GM18526 (cell line): ENCODE measurements around the gene PHF21A.

Experiments
- POLR2A ChIP-seq: IDR thresholded peaks from 3 replicates; pipeline ENCODE4 v1.6.1; 2011; ENCODE audit not compliant: insufficient read length; ENCODE audit errors: extremely low read depth

Gene PHF21A

DNA sequence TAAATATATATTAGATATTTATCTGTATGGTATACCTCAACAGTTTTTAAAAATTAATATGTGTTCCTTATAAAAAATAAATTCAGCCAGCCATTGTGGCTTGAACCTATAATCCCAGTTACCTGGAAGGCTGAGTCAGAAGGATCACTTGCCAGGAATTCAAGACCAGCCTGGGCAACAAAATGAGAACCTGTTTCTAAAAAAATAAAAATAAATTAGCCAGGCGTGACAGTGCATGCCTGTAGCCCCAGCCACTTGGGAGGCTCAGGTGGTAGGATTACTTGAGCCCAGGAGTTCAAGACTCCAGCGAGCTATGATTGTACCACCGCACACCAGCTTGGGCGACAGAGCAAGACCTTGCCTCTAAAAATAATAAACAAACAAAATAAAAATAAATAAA, 54.9 kb downstream of the PHF21A start:
- no peak for TF ChIP-seq POLR2A

DNA sequence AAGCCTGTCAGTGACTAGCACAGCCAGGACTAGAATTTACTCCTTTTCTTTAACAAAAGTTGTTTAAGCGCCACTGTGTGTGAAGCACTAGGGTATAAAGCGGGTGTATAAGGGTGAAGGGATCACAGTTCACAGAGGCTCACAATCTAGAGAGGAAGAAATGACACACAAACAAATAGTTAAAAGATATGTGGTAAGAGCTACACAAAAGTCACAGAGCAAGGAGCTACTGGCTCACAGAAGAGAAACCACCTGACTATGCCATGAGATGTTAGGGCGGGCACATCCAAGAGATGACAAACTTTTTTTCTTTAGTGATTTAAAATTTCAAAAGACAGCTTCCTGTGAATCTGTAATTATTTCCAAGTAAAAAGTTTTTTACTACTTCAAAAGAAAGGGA, 55.6 kb downstream of the PHF21A start:
- no peak for TF ChIP-seq POLR2A

- TF ChIP-seq POLR2A = no peak
Measured at GRCh38 chr11:46064221-46064620, 57.0 kb downstream of the PHF21A start.

- no peak for TF ChIP-seq POLR2A
Measured at GRCh38 chr11:46063138-46063537, 58.1 kb downstream of the PHF21A start.

GRCh38 chr11:46060013-46060412, 61.2 kb downstream of the PHF21A start:
- no peak for TF ChIP-seq POLR2A

- no peak for TF ChIP-seq POLR2A
Measured at GRCh38 chr11:46057489-46057888, 63.8 kb downstream of the PHF21A start.

- TF ChIP-seq POLR2A = no peak
Measured at GRCh38 chr11:46055371-46055770, 65.9 kb downstream of the PHF21A start.

DNA sequence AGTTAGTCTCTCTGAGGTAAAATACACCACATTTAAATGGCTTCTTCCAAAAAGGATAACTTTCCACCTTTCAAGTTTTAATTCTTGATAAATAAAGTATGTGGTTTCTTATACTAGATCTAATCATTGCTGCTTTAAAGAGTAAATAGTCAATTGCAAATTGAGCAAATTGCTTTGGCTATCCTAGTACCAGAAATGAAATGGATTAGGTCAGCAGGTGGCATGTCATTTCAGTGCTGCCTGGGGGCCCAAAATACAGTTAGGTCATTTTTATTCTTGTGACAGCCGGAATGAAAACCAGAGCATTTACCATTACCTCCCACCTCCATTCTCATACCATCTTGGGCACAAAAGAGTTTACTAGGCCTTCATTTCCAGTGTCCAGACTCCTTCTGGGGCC, 70.2 kb downstream of the PHF21A start:
- no peak for TF ChIP-seq POLR2A

- TF ChIP-seq POLR2A = no peak
Measured at GRCh38 chr11:46050662-46051061, 70.6 kb downstream of the PHF21A start.

- TF ChIP-seq POLR2A = no peak
Measured at GRCh38 chr11:46050003-46050461, 71.2 kb downstream of the PHF21A start.

DNA sequence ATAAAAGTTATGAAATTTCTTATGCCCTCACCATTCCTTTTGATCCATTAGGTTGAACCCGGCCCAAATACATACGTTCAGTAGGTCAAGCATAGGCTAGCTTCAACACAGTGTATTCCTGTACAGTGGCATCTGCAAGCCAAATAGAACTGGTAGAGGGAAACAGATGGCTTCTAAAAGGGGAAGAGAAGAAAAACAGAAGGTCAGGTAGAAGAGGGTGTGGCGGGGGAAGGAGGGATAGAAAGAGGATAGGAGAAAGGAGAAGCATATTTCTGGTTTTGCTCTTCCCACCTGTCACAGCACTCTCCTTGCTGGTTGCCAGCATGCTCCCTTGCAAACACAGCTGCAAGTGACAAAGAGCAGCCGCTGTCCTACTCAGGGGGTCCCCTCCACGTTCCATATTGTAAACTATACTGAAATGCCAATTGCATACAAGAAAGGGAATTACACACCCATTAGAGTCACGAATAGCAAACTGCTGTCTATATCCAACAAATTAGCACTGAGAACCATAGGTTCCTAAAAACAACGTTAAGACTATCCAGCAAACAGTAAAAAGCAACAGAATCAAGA, 71.8 kb downstream of the PHF21A start:
- TF ChIP-seq POLR2A = no peak

GRCh38 chr11:46048198-46048597, 73.1 kb downstream of the PHF21A start:
- TF ChIP-seq POLR2A = no peak

DNA sequence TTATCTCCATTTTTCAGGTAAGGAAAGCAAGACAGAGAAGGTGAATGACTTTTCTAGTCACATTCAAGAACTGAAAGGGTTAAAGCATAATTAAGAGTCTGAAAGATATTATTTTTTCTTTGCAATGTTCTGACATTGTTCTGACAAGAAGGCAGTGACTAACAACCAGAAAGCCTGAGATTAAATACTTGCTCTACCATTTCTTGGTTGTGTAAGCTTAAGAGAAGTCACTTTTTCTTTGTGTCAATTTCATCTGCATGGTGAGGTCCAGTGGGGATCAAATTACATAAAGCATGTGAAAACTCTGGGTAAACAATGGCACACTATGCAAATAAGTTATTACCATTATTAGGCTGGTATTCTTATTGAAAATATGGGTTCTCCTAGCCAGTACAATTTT, 73.7 kb downstream of the PHF21A start:
- TF ChIP-seq POLR2A = no peak

DNA sequence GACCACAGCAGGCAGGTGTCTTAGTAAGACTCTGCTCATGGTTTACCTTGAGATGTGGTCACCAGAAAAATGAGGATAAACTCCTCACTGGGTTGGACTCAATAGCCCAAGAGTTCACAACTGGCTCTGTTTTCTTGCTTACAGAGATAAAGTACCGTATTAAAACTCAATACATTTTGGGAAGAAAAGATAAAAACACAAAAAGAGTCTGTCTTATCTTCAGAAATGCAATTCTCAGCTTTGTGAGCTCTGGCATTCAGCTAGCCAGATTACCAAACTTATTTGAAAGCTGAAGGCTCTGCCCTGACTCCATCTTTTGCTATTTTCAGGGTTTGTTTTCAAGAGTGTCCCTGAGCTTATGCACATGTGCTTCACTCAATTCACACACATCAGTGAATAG, 75.4 kb downstream of the PHF21A start:
- no peak for TF ChIP-seq POLR2A

DNA sequence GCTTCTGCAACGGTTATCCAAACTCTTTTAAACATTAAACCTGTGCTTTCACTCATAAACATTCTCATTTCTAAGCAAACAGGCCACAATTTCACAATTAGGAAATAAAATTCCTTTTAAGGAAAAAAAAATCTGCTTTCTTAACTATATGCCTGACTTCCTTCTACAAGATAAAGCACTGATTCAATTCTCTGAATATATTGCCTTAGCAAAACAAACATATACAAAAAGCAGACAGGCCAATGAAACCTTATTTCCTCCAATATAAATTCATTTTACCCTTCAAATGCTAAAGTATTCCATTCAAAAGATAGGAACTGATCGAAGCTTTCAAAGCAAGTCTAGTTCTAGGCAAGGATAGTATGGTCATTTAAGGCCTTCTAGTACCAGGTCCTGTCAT, 76.7 kb downstream of the PHF21A start:
- no peak for TF ChIP-seq POLR2A

DNA sequence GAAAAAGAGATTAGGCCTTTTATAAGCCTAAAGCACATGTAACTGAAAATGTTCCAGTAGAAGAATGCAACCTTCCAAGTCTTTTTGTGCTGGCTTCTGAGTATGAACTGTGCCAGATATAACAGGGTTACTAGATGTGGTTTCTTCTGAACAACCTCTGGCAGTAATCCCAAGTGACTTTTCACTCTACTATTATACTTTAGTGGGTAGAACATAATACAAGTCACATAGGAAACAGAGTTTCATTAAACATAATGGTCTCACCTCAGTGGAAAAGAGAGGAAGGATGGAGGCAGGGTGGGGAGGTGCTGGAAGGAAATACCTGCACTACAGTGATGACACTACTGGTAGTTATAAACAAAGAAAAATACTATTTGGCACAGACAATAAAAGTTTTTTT, 81.3 kb downstream of the PHF21A start:
- no peak for TF ChIP-seq POLR2A

GRCh38 chr11:46038529-46038928, 82.7 kb downstream of the PHF21A start:
- TF ChIP-seq POLR2A = no peak
